H9 (cell line): ENCODE results near the gene EIF2S3. TPM values are rescaled to one million over a fixed set of nuclear protein-coding genes. Genes with fewer than 3 reads are reported as not detected.

Experiments used
- DNase-seq: peaks from one replicate; pipeline ENCODE4 v3.0.0-alpha.2; 2017
- H2AFZ ChIP-seq: one replicate; pipeline ENCODE4 v1.6.1; 2013; ENCODE audit warnings: mild to moderate bottlenecking, low read length, control low read depth, moderate library complexity
- H2AK5ac ChIP-seq: 2 replicates; pipeline ENCODE4 v1.6.1; 2013; ENCODE audit warnings: low read length, control low read depth, mixed read lengths; ENCODE audit not compliant: insufficient read length
- H2BK120ac ChIP-seq: one replicate; pipeline ENCODE4 v1.6.1; 2013; ENCODE audit warnings: low read depth, mild to moderate bottlenecking, low read length, control low read depth, inconsistent platforms; ENCODE audit not compliant: poor library complexity, severe bottlenecking
- H2BK12ac ChIP-seq: 2 replicates; pipeline ENCODE4 v1.6.1; 2013; ENCODE audit warnings: low read length, control low read depth, mixed read lengths, low read depth; ENCODE audit not compliant: insufficient read length
- H2BK15ac ChIP-seq: 2 replicates; pipeline ENCODE4 v1.6.1; 2013; ENCODE audit warnings: low read depth, low read length, control low read depth
- H2BK20ac ChIP-seq: one replicate; pipeline ENCODE4 v1.6.1; 2013; ENCODE audit warnings: low read depth, mild to moderate bottlenecking, low read length, control low read depth, inconsistent platforms; ENCODE audit not compliant: poor library complexity, severe bottlenecking
- H2BK5ac ChIP-seq: 2 replicates; pipeline ENCODE4 v1.6.1; 2013; ENCODE audit warnings: low read length, control low read depth, mixed read lengths; ENCODE audit not compliant: insufficient read length
- H3K14ac ChIP-seq: 2 replicates; pipeline ENCODE4 v1.6.1; 2013; ENCODE audit warnings: low read length, control low read depth; ENCODE audit not compliant: insufficient read depth
- H3K18ac ChIP-seq: 2 replicates; pipeline ENCODE4 v1.6.1; 2013; ENCODE audit warnings: low read depth, mild to moderate bottlenecking, mixed read lengths, low read length, control low read depth; ENCODE audit not compliant: insufficient read length
- H3K23ac ChIP-seq: 2 replicates; pipeline ENCODE4 v1.6.1; 2013; ENCODE audit warnings: low read length, control low read depth, mixed read lengths, low read depth; ENCODE audit not compliant: insufficient read length
- H3K23me2 ChIP-seq: 2 replicates; pipeline ENCODE4 v1.6.1; 2013; ENCODE audit warnings: low read depth, mild to moderate bottlenecking, mixed read lengths, low read length, control low read depth; ENCODE audit not compliant: insufficient read length, poor library complexity, severe bottlenecking
- H3K27ac ChIP-seq: 2 replicates; pipeline ENCODE4 v1.5.1; 2013; ENCODE audit warnings: low read length, control low read depth, mixed read lengths, low read depth; ENCODE audit not compliant: insufficient read length
- H3K27me3 ChIP-seq: 2 replicates; pipeline ENCODE4 v1.6.1; 2013; ENCODE audit warnings: low read length, control low read depth, inconsistent platforms; ENCODE audit not compliant: insufficient read depth
- H3K4ac ChIP-seq: 2 replicates; pipeline ENCODE4 v1.6.1; 2013; ENCODE audit warnings: low read depth, mild to moderate bottlenecking, control low read depth, inconsistent platforms, low read length, moderate library complexity
- H3K4me1 ChIP-seq: 2 replicates; pipeline ENCODE4 v1.6.1; 2013; ENCODE audit warnings: low read length, control low read depth, inconsistent platforms; ENCODE audit not compliant: insufficient read depth
- H3K4me2 ChIP-seq: 2 replicates; pipeline ENCODE4 v1.6.1; 2013; ENCODE audit warnings: low read length, control low read depth, mixed read lengths; ENCODE audit not compliant: insufficient read length, insufficient read depth
- H3K56ac ChIP-seq: 2 replicates; pipeline ENCODE4 v1.6.1; 2013; ENCODE audit warnings: low read depth, mild to moderate bottlenecking, mixed read lengths, low read length, control low read depth; ENCODE audit not compliant: insufficient read length
- H3K79me1 ChIP-seq: 2 replicates; pipeline ENCODE4 v1.6.1; 2013; ENCODE audit warnings: low read depth, mild to moderate bottlenecking, moderate library complexity, low read length, control low read depth, inconsistent platforms; ENCODE audit not compliant: insufficient read depth, poor library complexity, severe bottlenecking
- H3K79me2 ChIP-seq: 2 replicates; pipeline ENCODE4 v1.6.1; 2013; ENCODE audit warnings: low read length, control low read depth, inconsistent platforms; ENCODE audit not compliant: insufficient read depth
- H3K9ac ChIP-seq: 2 replicates; pipeline ENCODE4 v1.6.1; 2013; ENCODE audit warnings: low read length, control low read depth, mixed read lengths; ENCODE audit not compliant: insufficient read length; ENCODE audit errors: extremely low read depth
- H3K9me3 ChIP-seq: one replicate; pipeline ENCODE4 v1.6.1; 2013; ENCODE audit warnings: low read depth, low read length, inconsistent platforms; ENCODE audit not compliant: control insufficient read depth
- H3T11ph ChIP-seq: one replicate; pipeline ENCODE4 v1.6.1; 2013; ENCODE audit warnings: mild to moderate bottlenecking, low read length, control low read depth, inconsistent platforms
- H4K20me1 ChIP-seq: one replicate; pipeline ENCODE4 v1.6.1; 2013; ENCODE audit not compliant: control insufficient read depth, insufficient read length, insufficient read depth
- H4K5ac ChIP-seq: 2 replicates; pipeline ENCODE4 v1.6.1; 2013; ENCODE audit warnings: low read depth, mild to moderate bottlenecking, mixed read lengths, low read length, control low read depth; ENCODE audit not compliant: insufficient read length
- H4K8ac ChIP-seq: replicated peaks from 2 replicates; pipeline ENCODE4 v1.6.1; 2013; ENCODE audit warnings: low read length, control low read depth, mixed read lengths, low read depth; ENCODE audit not compliant: insufficient read length
- H4K91ac ChIP-seq: 2 replicates; pipeline ENCODE4 v1.6.1; 2013; ENCODE audit warnings: low read depth, mild to moderate bottlenecking, moderate library complexity, mixed read lengths, low read length, control low read depth; ENCODE audit not compliant: insufficient read length
- H3K27ac Mint-ChIP-seq, 3 experiments: 2 replicates in 2 of 3; 3 replicates in 1 of 3; pipeline ENCODE4 v1.8.0; 2020 to 2021; ENCODE audit warnings: mixed read lengths in 3 of 3, mild to moderate bottlenecking in 1 of 3, moderate library complexity in 1 of 3
- H3K27me3 Mint-ChIP-seq: 2 replicates; pipeline ENCODE4 v1.8.0; 2021; ENCODE audit warnings: low read depth, mild to moderate bottlenecking, moderate library complexity, mixed read lengths
- H3K36me3 Mint-ChIP-seq, 3 experiments: 2 replicates in 2 of 3; 3 replicates in 1 of 3; pipeline ENCODE4 v1.8.0; 2020 to 2021; ENCODE audit warnings: low read depth in 3 of 3, mixed read lengths in 3 of 3; ENCODE audit not compliant: insufficient read depth in 1 of 3
- H3K4me1 Mint-ChIP-seq, 2 experiments: 2 replicates each; pipeline ENCODE4 v1.8.0; 2020; ENCODE audit warnings: mixed read lengths in 2 of 2
- H3K4me3 Mint-ChIP-seq, 2 experiments: 2 replicates in 1 of 2; 3 replicates in 1 of 2; pipeline ENCODE4 v1.8.0; 2020 to 2021; ENCODE audit warnings: mild to moderate bottlenecking in 2 of 2, mixed read lengths in 2 of 2, moderate library complexity in 1 of 2
- H3K9me3 Mint-ChIP-seq, 2 experiments: 2 replicates in 1 of 2; 3 replicates in 1 of 2; pipeline ENCODE4 v1.8.0; 2020; ENCODE audit warnings: mild to moderate bottlenecking in 2 of 2, mixed read lengths in 2 of 2, moderate library complexity in 1 of 2
- CTCF ChIP-seq: fragments of 200-600 bp; sonication (generic); conservative IDR thresholded peaks from 3 replicates; pipeline ENCODE4 v1.8.0; 2021; ENCODE audit warnings: antibody characterized with exemption, mild to moderate bottlenecking
- WGBS: extraction: QIAGEN DNeasy Blood & Tissue Kit; methylation state at CpG from one replicate; pipeline ENCODE4 v1.1.7; 2013; ENCODE audit warnings: missing lambda C conversion rate, low lambda C conversion rate, mixed read lengths; ENCODE audit not compliant: insufficient read length; ENCODE audit errors: extremely low coverage; 5-methylcytosine and 5-hydroxymethylcytosine counted together
- total RNA-seq: library from RNA; stranded (reverse); gene quantifications from 2 replicates; pipeline ENCODE4 v1.2.1, GENCODE V29; 2021

EIF2S3 gene
- total RNA-seq, 1 experiment from 2014 or later = 598 TPM

GRCh38 chrX:24027086-24027485 is 27.7 kb upstream of the EIF2S3 start, which contains the start of gene KLHL15:
TSS of gene KLHL15 (minus strand) at chrX:24027186. CDS start at chrX:24006693, 20,493 bp downstream.
- no peak within 1 kb of the TSS for H3K14ac ChIP-seq
- H3K79me2 ChIP-seq = peaks cover 3% of the 10 kb centered on the region; the same call in 1 of the 2 replicates
- no peak within 1 kb of the TSS for H4K5ac ChIP-seq
- no peak within 1 kb of the TSS for H3K23ac ChIP-seq
- no CpG with 5 or more reads among the region's 7 CpGs for WGBS
- peak within 1 kb of the TSS; percentile 74 for H3K18ac ChIP-seq
- H3K27me3 ChIP-seq = peaks cover 14% of the 10 kb centered on the region
- H3K4ac ChIP-seq = no peak within 1 kb of the TSS
- H4K20me1 ChIP-seq = no peaks in the 10 kb centered on the region
- no peak within 1 kb of the TSS for H4K91ac ChIP-seq
- H3K79me1 ChIP-seq = no peaks in the 10 kb centered on the region
- H3K9me3 Mint-ChIP-seq = no peaks in the 10 kb centered on the region; a peak in 1 of 5 replicates
- H3K4me1 Mint-ChIP-seq = peaks cover 21 to 22% of the 10 kb centered on the region in 2 experiments
- no peak within 1 kb of the TSS for H2BK120ac ChIP-seq
- peaks cover 4 to 12% (median 7%) of the 10 kb centered on the region in 3 experiments; a peak in 6 of 7 replicates for H3K36me3 Mint-ChIP-seq
- no peaks in the 10 kb centered on the region for H3K4me1 ChIP-seq
- H3K27me3 Mint-ChIP-seq = peaks cover 55% of the 10 kb centered on the region
- TF ChIP-seq CTCF = no peak
- peak within 1 kb of the TSS; percentile 95 to 98 (median 95) for H3K27ac Mint-ChIP-seq
- no peak for DNase-seq
- no peak within 1 kb of the TSS for H4K8ac ChIP-seq
- peak within 1 kb of the TSS; percentile 82 to 83 for H3K4me3 Mint-ChIP-seq
- peak within 1 kb of the TSS; percentile 60 for H3K4me2 ChIP-seq
- no peak within 1 kb of the TSS for H2AFZ ChIP-seq
- no peak within 1 kb of the TSS for H2BK5ac ChIP-seq
- no peak within 1 kb of the TSS for H3K56ac ChIP-seq
- H3K27ac ChIP-seq = no peak within 1 kb of the TSS
- H2AK5ac ChIP-seq = no peak within 1 kb of the TSS
- H2BK15ac ChIP-seq = no peak within 1 kb of the TSS
- no peak within 1 kb of the TSS for H2BK20ac ChIP-seq
- H2BK12ac ChIP-seq = no peak within 1 kb of the TSS
- H3K9ac ChIP-seq = peak within 1 kb of the TSS; percentile 66
- peaks cover 8% of the 10 kb centered on the region for H3K23me2 ChIP-seq
- H3T11ph ChIP-seq = no peak within 1 kb of the TSS
- H3K9me3 ChIP-seq = no peaks in the 10 kb centered on the region
